OCI-LY3 (cell line): ENCODE data around the gene POLK.

Source experiments
- EZH2phosphoT487 ChIP-seq: fragments of 200-600 bp; shearing (Covaris generic); IDR thresholded peaks from 2 replicates; pipeline ENCODE4 v1.6.1; 2018; ENCODE audit warnings: antibody characterized with exemption, mixed run types, low read depth
- TF ChIP-seq, protein P1 (sequence below): fragments of 200-600, 300-600 bp; sonication (generic); IDR thresholded peaks from 2 replicates; pipeline ENCODE4 v1.5.1; 2014; ENCODE audit warnings: antibody characterized with exemption, low read length, low read depth

GRCh38 chr5:75529185-75529584 lies 17.5 kb downstream of the POLK start:
- TF ChIP-seq, protein P1, sequence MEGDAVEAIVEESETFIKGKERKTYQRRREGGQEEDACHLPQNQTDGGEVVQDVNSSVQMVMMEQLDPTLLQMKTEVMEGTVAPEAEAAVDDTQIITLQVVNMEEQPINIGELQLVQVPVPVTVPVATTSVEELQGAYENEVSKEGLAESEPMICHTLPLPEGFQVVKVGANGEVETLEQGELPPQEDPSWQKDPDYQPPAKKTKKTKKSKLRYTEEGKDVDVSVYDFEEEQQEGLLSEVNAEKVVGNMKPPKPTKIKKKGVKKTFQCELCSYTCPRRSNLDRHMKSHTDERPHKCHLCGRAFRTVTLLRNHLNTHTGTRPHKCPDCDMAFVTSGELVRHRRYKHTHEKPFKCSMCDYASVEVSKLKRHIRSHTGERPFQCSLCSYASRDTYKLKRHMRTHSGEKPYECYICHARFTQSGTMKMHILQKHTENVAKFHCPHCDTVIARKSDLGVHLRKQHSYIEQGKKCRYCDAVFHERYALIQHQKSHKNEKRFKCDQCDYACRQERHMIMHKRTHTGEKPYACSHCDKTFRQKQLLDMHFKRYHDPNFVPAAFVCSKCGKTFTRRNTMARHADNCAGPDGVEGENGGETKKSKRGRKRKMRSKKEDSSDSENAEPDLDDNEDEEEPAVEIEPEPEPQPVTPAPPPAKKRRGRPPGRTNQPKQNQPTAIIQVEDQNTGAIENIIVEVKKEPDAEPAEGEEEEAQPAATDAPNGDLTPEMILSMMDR: no peak
- no peak for TF ChIP-seq EZH2phosphoT487
